Superior temporal gyrus (tissue), 1 donor: ENCODE results near the gene FAM151A.
"Not testable (repeated sequence)": the region's sequence is repeated elsewhere in the genome, so short reads cannot be mapped to it uniquely, and the experiment has no call there.

Source experiments
- DNase-seq: peaks from one replicate; pipeline ENCODE4 v3.0.0-alpha.2; 2016; ENCODE audit errors: extremely low spot score

Gene FAM151A

GRCh38 chr1:54636461-54637446 lies 13.4 kb upstream of the FAM151A start:
- DNase-seq, result not testable (repeated sequence)

- not testable (repeated sequence) for DNase-seq
Observed at GRCh38 chr1:54635804-54636203, 12.5 kb upstream of the FAM151A start.

- no peak for DNase-seq
Observed at GRCh38 chr1:54627196-54627595, 3.9 kb upstream of the FAM151A start.

- no peak for DNase-seq
Observed at GRCh38 chr1:54624466-54625464, 1.4 kb upstream of the FAM151A start.

- no peak for DNase-seq
Observed at GRCh38 chr1:54619749-54620148, 3.6 kb downstream of the FAM151A start.

- DNase-seq, result no peak
Observed at GRCh38 chr1:54615531-54616279, 7.6 kb downstream of the FAM151A start.

- DNase-seq, result no peak
Observed at GRCh38 chr1:54614563-54614962, 8.8 kb downstream of the FAM151A start.

GRCh38 chr1:54614024-54614423 lies 9.3 kb downstream of the FAM151A start:
- DNase-seq, result no peak

GRCh38 chr1:54611621-54612020 lies 11.7 kb downstream of the FAM151A start:
- DNase-seq, result no peak

- DNase-seq, result no peak
Observed at GRCh38 chr1:54610601-54611580, 12.4 kb downstream of the FAM151A start.

- no peak for DNase-seq
Observed at GRCh38 chr1:54610048-54610447, 13.3 kb downstream of the FAM151A start.

- DNase-seq, result peak; percentile 33
Observed at GRCh38 chr1:54609301-54609921, 13.9 kb downstream of the FAM151A start.

- no peak for DNase-seq
Observed at GRCh38 chr1:54608566-54609230, 14.6 kb downstream of the FAM151A start.

- DNase-seq, result no peak
Observed at GRCh38 chr1:54607821-54608565, 15.3 kb downstream of the FAM151A start.

GRCh38 chr1:54606990-54607325 lies 16.4 kb downstream of the FAM151A start:
- DNase-seq, result no peak

- no peak for DNase-seq
Observed at GRCh38 chr1:54606096-54606989, 17.0 kb downstream of the FAM151A start.

- no peak for DNase-seq
Observed at GRCh38 chr1:54604572-54605370, 18.6 kb downstream of the FAM151A start.
